Heart right ventricle (tissue), 16 donors: ENCODE results near the gene NKTR. TPM values are rescaled to one million over a fixed set of nuclear protein-coding genes. Genes with fewer than 3 reads are reported as not detected.
A peak's percentile ranks its signal among the peaks of the same experiment; 100 is the strongest.

Experiments used
- ATAC-seq, 8 donors: fragments of 200-7000 bp; cut with Tn5 transposase; one replicate each; pipeline ENCODE4 v1.9.1; 2020; ENCODE audit warnings: mild to moderate bottlenecking in 8 of 8, moderate library complexity in 8 of 8, moderate number of reproducible peaks in 1 of 8
- DNase-seq, 2 donors: peaks; one replicate each; pipeline ENCODE4 v3.0.0-alpha.2; 2020
- H3K27ac ChIP-seq, 10 donors: fragments of 200-600 bp; sonication (generic) in 2 of 10; one replicate each; pipeline versions ENCODE4 v1.5.0 to v1.8.0; 2020 to 2022; ENCODE audit warnings: mild to moderate bottlenecking in 3 of 10
- H3K27me3 ChIP-seq, 7 donors: fragments of 200-600 bp; one replicate each; pipeline ENCODE4 v1.8.0; 2021 to 2022; ENCODE audit warnings: mild to moderate bottlenecking in 2 of 7
- H3K36me3 ChIP-seq, 9 donors: fragments of 200-600 bp; sonication (generic) in 1 of 9; one replicate each; pipeline versions ENCODE4 v1.5.0 to v1.8.0; 2020 to 2022; ENCODE audit warnings: mild to moderate bottlenecking in 2 of 9
- H3K4me1 ChIP-seq, 9 donors: fragments of 200-600 bp; sonication (generic) in 1 of 9; one replicate each; pipeline versions ENCODE4 v1.5.0 to v1.8.0; 2020 to 2022; ENCODE audit warnings: mild to moderate bottlenecking in 4 of 9
- H3K4me3 ChIP-seq, 10 donors: fragments of 200-600 bp; sonication (generic) in 2 of 10; one replicate each; pipeline versions ENCODE4 v1.5.0 to v1.8.0; 2020 to 2022; ENCODE audit warnings: mild to moderate bottlenecking in 7 of 10, moderate library complexity in 2 of 10
- H3K9me3 ChIP-seq, 11 donors: fragments of 200-600 bp in 10 of 11; sonication (generic) in 2 of 11; one replicate each; pipeline versions ENCODE4 v1.5.0 to v1.8.0; 2013 to 2022; ENCODE audit warnings: mild to moderate bottlenecking in 2 of 11, control low read depth in 1 of 11, moderate library complexity in 1 of 11
- CTCF ChIP-seq, 9 donors: fragments of 200-600 bp; sonication (generic) in 2 of 9; IDR thresholded peaks; one replicate each; pipeline versions ENCODE4 v1.5.0 to v1.8.0; 2021 to 2022; ENCODE audit warnings: antibody characterized with exemption in 9 of 9, mild to moderate bottlenecking in 5 of 9, moderate library complexity in 1 of 9
- WGBS, 2 donors: extraction: QIAGEN DNeasy Blood & Tissue Kit; methylation state at CpG; one replicate each; pipeline ENCODE4 v1.1.7; 2013; ENCODE audit warnings: inconsistent platforms in 1 of 2; 5-methylcytosine and 5-hydroxymethylcytosine counted together
- intact Hi-C, 10 donors: fragments of 100-400 bp; cut with DNase I; formaldehyde crosslinking; loops; one replicate each; pipeline versions ENCODE4 v1.11.1 to v1.14.2; 2022
- polyA plus RNA-seq, 2 donors: library from polyadenylated mRNA; stranded (reverse); fragments of 200-250 nt; gene quantifications; one replicate each; pipeline ENCODE4 v1.2.3, GENCODE V29; 2013
- total RNA-seq, 10 donors: library from RNA; stranded (reverse); fragmentation: NEBNext Ultra II Directional in 3 of 10; extraction: Animal tissue kit (Norgen Biotek cat#: 25700) in 3 of 10; gene quantifications; one replicate each; pipeline versions ENCODE4 v1.2.1 to v1.2.4, GENCODE V29; 2021 to 2023
- donor health status: Arrhythmogenic right ventricular cardiomyopathy.
- donor health status: ischemic (EF 13 %, LVEDD 7.1; RV severe dilation, severe dysfunction).
- donor health status: healthy with polysubstance abuse.
- donor health status: DM: no; HTN: yes; CAD: no.
- donor health status: DM: no; HTN: no; CAD: no.
- donor health status: ischemic (EF 25% LVEDD 6.9; RV normal size, moderate dysfunction).
- donor health status: ischemic (EF 25% LVEDD 5.7; RV mildly dilated, moderate dysfunction).
- donor health status: healthy.
- donor health status: DM: yes; HTN: yes; CAD: no.
- donor health status: Ischemic cardiomyopathy.
- donor health status: ischemic (EF 35%, LVEDD 5.7; RV mildly dilated, moderate dysfunction).
- donor health status: nonischemic (EF 11% LVEDD 7.7; RV severe dilation, severe dysfunction).
- donor health status: DM: yes; HTN: yes; CAD: no.
- donor health status: PGD.
- donor health status: ischemic (EF 29% LVEDD 5.4; RV normal size, mild dysfunction).
- donor health status: nonischemic (EF 23%, LVEDD 6.1; RV moderate dilation, normal function).

NKTR gene
- total and polyA plus RNA-seq, 12 donors = 10.2 to 59.3 (median 21.9) TPM

GRCh38 chr3:42581709-42582473 is 18.6 kb upstream of the NKTR start, which contains the start of gene SEC22C:
TSS of gene SEC22C (minus strand) at chr3:42581967. CDS start at chr3:42569046, 12,921 bp downstream.
- 0% methylated on average over 68 to 77 of the region's 77 CpGs for WGBS, 2 donors
- ATAC-seq (peak; percentile 97 to 99 (median 99)), DNase-seq (peak; percentile 95)
- TF ChIP-seq CTCF (IDR thresholded peaks at IDR 0.05) = peak in 7 of 9 donors; percentile 13 to 59 (median 39)
- Histone ChIP-seq H3K36me3 (peaks cover 0 to 14% (median 0%) of the 10 kb centered on the region in 9 donors), H3K4me3 (peak within 1 kb of the TSS; percentile 75 to 97 (median 88)), H3K27ac (peak within 1 kb of the TSS; percentile 62 to 95 (median 88)), H3K4me1 (peaks cover 0 to 26% (median 21%) of the 10 kb centered on the region in 9 donors), H3K9me3 (no peaks in the 10 kb centered on the region), H3K27me3 (no peaks in the 10 kb centered on the region)
- intact Hi-C loops = loop anchor here in 8 of 10 donors (2.0 to 10.0 kb wide), 5 partner anchors 70 to 170 kb away; partner anchors contain the start of gene ZBTB47 (in 2 of the 8)

- Histone ChIP-seq H3K36me3 (peaks cover 0 to 14% (median 0%) of the 10 kb centered on the region in 9 donors), H3K9me3 (no peaks in the 10 kb centered on the region), H3K27me3 (no peaks in the 10 kb centered on the region), H3K27ac (peak overlapping the region in 9 of 10 donors; percentile 83 to 95 (median 88)), H3K4me3 (peak overlapping the region; percentile 75 to 97 (median 88)), H3K4me1 (peaks cover 0 to 26% (median 21%) of the 10 kb centered on the region in 9 donors)
- no peak for ATAC-seq
- 1 to 3% methylated on average over 3 of the region's 3 CpGs for WGBS, 2 donors
- DNase-seq = no peak
- intact Hi-C loops = loop anchor here in 8 of 10 donors (2.0 to 10.0 kb wide), 5 partner anchors 70 to 170 kb away; partner anchors contain the start of gene ZBTB47 (in 2 of the 8)
- TF ChIP-seq CTCF (IDR thresholded peaks at IDR 0.05) = no peak
Observed at GRCh38 chr3:42582474-42583070, 17.9 kb upstream of the NKTR start.

GRCh38 chr3:42588625-42589024 is 11.9 kb upstream of the NKTR start:
- 67 to 78% methylated on average over 5 of the region's 5 CpGs for WGBS, 2 donors
- intact Hi-C loops = loop anchor here in 2 of 10 donors (5.0 to 10.0 kb wide), 2 partner anchors 64 to 66 kb away; partner anchors contain the start of gene ZBTB47 (in 2 of the 2)
- Histone ChIP-seq H3K4me1 (peaks cover 0 to 24% (median 9%) of the 10 kb centered on the region in 9 donors), H3K4me3 (no peak overlapping the region), H3K27me3 (no peaks in the 10 kb centered on the region), H3K27ac (no peak overlapping the region), H3K9me3 (no peaks in the 10 kb centered on the region), H3K36me3 (peaks cover 0 to 13% (median 0%) of the 10 kb centered on the region in 9 donors)
- DNase-seq (no peak), ATAC-seq (no peak)
- TF ChIP-seq CTCF (IDR thresholded peaks at IDR 0.05) = no peak
